HG02588 (cell line): Measurements from ENCODE around the gene CEP112.
A peak's percentile ranks its signal among the peaks of the same experiment; 100 is the strongest.

ENCODE experiments used
- ATAC-seq: cut with Tn5 transposase; IDR thresholded peaks from one replicate; pipeline ENCODE4 v1.9.1; 2021; ENCODE audit warnings: mild to moderate bottlenecking, moderate library complexity; ENCODE audit not compliant: unreplicated experiment

CEP112 gene

GRCh38 chr17:65664696-65665095 lies 527.2 kb downstream of the CEP112 start:
- ATAC-seq = no peak

GRCh38 chr17:65664266-65664665 lies 527.7 kb downstream of the CEP112 start:
- no peak for ATAC-seq

- ATAC-seq = no peak
Measured at GRCh38 chr17:65662196-65662595, 529.7 kb downstream of the CEP112 start.

- ATAC-seq = no peak
Measured at GRCh38 chr17:65660947-65661346, 531.0 kb downstream of the CEP112 start.

GRCh38 chr17:65660078-65660477 lies 531.9 kb downstream of the CEP112 start:
- no peak for ATAC-seq

GRCh38 chr17:65659512-65659911 lies 532.4 kb downstream of the CEP112 start:
- no peak for ATAC-seq

GRCh38 chr17:65657251-65657828 lies 534.6 kb downstream of the CEP112 start:
- peak; percentile 50 for ATAC-seq

GRCh38 chr17:65656390-65657250 lies 535.3 kb downstream of the CEP112 start:
- peak; percentile 71 for ATAC-seq

- ATAC-seq = no peak
Measured at GRCh38 chr17:65655706-65656105, 536.2 kb downstream of the CEP112 start.

GRCh38 chr17:65644545-65644944 lies 547.4 kb downstream of the CEP112 start:
- ATAC-seq = no peak

GRCh38 chr17:65638221-65638975 lies 553.5 kb downstream of the CEP112 start:
- no peak for ATAC-seq

- ATAC-seq = no peak
Measured at GRCh38 chr17:65637786-65638185, 554.1 kb downstream of the CEP112 start.

- no peak for ATAC-seq
Measured at GRCh38 chr17:65634533-65634932, 557.4 kb downstream of the CEP112 start.

- ATAC-seq = no peak
Measured at GRCh38 chr17:65633988-65634387, 557.9 kb downstream of the CEP112 start.

- no peak for ATAC-seq
Measured at GRCh38 chr17:65633146-65633881, 558.6 kb downstream of the CEP112 start.

GRCh38 chr17:65630502-65630901 lies 561.4 kb downstream of the CEP112 start:
- ATAC-seq = no peak

- ATAC-seq = no peak
Measured at GRCh38 chr17:65629234-65629690, 562.7 kb downstream of the CEP112 start.

GRCh38 chr17:65628644-65629036 lies 563.3 kb downstream of the CEP112 start:
- no peak for ATAC-seq

GRCh38 chr17:65627891-65628643 lies 563.9 kb downstream of the CEP112 start:
- ATAC-seq = no peak

- ATAC-seq = no peak
Measured at GRCh38 chr17:65627108-65627507, 564.8 kb downstream of the CEP112 start.
